ENCODE results near the gene MCOLN3.

GRCh38 chr1:84969489-84970250 is 78.6 kb downstream of the MCOLN3 start:
- TF ChIP-seq POLR2A (IDR thresholded peaks at IDR 0.05) (no peak), CTCF (IDR thresholded peaks at IDR 0.05) (no peak)

Measured in heart left ventricle (tissue), 13 donors.